GM12891 (cell line): Measurements from ENCODE around the gene CHST10.

ENCODE experiments used
- PAX5 ChIP-seq: IDR thresholded peaks from 2 replicates; pipeline ENCODE4 v1.6.1; 2011; ENCODE audit warnings: low read length, moderate library complexity, mild to moderate bottlenecking; ENCODE audit not compliant: insufficient read depth, severe bottlenecking
- POLR2A ChIP-seq: IDR thresholded peaks from 2 replicates; pipeline ENCODE4 v1.6.1; 2011; ENCODE audit warnings: low read depth, low read length, control low read depth
- POLR2AphosphoS5 ChIP-seq: IDR thresholded peaks from 2 replicates; pipeline ENCODE4 v1.6.1; 2011; ENCODE audit warnings: low read depth, low read length, control low read depth
- POU2F2 ChIP-seq: IDR thresholded peaks from 2 replicates; pipeline ENCODE4 v1.6.1; 2011; ENCODE audit warnings: low read depth, mild to moderate bottlenecking, control low read depth, low read length, moderate library complexity
- SPI1 ChIP-seq: IDR thresholded peaks from 2 replicates; pipeline ENCODE4 v1.6.1; 2011; ENCODE audit warnings: low read depth, low read length, control low read depth
- TAF1 ChIP-seq: IDR thresholded peaks from 2 replicates; pipeline ENCODE4 v1.6.1; 2011; ENCODE audit warnings: low read depth, low read length, control low read depth

GRCh38 chr2:100359576-100359975 is 57.9 kb downstream of the CHST10 start:
- TF ChIP-seq TAF1 (no peak), POLR2A (no peak), POLR2AphosphoS5 (no peak), PAX5 (no peak), SPI1 (no peak), POU2F2 (no peak)
